ENCODE measurements around the gene FAM193A.
"Not testable (repeated sequence)": the region's sequence is repeated elsewhere in the genome, so short reads cannot be mapped to it uniquely, and the experiment has no call there.

FAM193A gene

GRCh38 chr4:2695346-2696060 lies 159.1 kb downstream of the FAM193A start:
- DNase-seq = no peak

GRCh38 chr4:2696423-2696822 lies 160.0 kb downstream of the FAM193A start:
- DNase-seq = no peak

DNA sequence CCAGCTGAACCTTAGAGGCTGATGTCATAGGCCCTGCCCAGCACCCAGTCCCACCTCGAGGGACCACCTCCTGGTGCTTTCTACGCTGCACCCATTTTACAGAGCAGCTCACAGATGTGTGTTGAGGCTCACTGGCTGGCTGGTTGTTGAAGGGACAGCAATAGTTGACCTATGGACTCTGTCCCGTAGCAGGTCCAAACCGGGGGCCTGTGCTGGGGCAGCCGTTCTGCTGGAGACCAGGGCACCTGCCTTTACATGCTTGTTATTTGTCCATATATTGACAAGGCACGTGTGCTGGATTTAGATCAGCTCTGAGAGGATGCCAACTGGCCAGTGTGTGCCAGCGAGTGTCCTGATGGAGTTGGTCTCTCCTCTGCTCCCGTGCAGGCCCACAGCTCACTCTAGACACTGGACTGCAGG lies 161.6 kb downstream of the FAM193A start:
- no peak for DNase-seq

- no peak for DNase-seq
These were observed 162.1 kb downstream of the FAM193A start for GRCh38 chr4:2698504-2698903.

GRCh38 chr4:2698951-2699505 lies 162.6 kb downstream of the FAM193A start:
- no peak for DNase-seq

- no peak for DNase-seq
These were observed 163.1 kb downstream of the FAM193A start for GRCh38 chr4:2699534-2699933.

DNA sequence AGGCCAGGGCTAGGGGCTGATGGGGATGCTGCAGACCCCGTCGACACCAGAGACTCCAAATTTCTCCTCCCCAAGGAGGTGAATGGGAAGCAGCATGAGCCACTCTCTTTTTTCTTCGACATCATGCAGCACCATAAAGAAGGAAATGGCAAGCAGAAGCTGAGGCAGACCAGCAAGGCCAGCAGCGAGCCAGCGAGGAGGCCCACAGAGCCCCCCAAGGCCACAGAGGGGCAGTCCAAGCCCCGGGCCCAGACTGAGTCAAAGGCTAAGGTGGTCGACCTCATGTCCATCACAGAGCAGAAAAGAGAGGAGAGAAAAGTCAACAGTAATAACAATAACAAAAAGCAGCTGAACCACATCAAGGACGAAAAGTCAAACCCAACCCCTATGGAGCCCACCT lies 163.6 kb downstream of the FAM193A start:
- no peak for DNase-seq

DNA sequence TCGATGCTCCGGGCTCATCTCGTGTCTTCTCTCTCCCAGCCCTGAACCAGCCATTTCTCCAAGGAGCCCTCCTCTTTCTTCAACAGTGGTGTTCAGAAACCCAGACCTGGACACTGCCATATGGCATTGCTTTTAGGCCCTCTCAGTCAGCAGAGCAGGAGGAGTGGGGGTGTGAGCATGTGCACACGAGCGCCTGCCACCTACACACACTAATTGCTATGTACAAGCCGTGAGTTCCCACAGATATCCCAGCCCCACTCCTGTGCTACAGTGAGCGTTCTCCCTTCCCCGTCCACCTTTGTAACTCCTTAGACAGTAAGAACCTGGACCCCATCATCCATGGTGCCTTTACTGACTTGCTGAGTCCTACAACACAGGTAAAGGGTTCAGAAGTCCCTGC lies 165.9 kb downstream of the FAM193A start:
- DNase-seq = no peak

GRCh38 chr4:2702770-2703169 lies 166.3 kb downstream of the FAM193A start:
- DNase-seq = no peak

- DNase-seq = no peak
These were observed 175.9 kb downstream of the FAM193A start for GRCh38 chr4:2712261-2712842.

DNA sequence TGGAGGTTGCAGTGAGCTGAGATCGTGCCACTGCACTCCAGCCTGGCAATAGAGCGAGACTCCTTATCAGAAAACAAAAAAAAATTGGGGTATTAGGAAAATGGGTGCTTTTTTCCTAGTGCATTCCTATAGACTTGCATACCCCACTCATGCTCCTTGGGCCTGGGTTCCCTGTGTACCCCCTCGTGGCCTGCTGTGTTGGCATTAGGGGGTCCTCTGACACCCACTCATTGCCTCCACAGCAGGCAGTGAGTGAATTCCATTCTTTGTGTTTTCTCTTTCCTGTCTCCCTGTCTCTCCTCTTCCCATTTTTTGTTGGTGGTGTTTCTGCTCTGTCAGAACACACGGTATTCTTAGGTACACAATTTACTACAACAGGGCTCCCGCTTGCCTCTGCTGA lies 176.9 kb downstream of the FAM193A start:
- DNase-seq = no peak

DNA sequence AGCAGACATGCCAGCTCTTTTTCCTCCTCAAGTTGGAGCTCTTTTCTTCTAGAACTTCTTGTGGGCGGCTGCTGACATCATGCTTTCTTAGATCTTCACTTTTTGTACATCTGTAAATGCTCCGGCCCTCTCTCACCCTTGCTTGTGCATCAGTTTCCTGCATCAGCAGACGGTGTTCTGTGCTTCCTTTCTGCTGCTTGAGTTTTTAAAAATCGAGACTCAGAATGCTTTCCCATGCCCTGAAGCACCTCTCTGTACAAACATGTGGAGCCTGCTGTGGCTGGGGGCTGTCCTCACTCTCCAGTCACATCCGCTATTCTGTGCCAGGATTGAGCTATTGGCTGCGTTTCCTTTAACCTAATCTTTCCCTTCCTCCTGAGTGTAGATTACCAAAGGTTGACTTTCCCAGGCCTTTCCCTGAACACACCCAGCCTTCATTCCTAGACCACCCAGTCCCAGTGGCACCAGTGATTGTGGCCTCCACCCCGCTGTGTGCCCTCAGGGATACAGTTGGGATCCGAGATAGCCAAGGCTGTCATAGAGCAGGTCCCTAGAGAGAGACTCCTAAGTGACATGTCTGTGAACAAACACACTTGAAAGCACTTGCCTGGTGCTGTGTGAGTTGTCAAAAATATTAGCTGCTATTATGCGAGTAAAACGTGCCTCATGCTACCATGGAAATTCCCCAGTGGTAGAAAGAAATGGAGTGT lies 177.8 kb downstream of the FAM193A start:
- no peak for DNase-seq

GRCh38 chr4:2714918-2715317 lies 178.5 kb downstream of the FAM193A start:
- DNase-seq = no peak

GRCh38 chr4:2715426-2715825 lies 179.0 kb downstream of the FAM193A start:
- no peak for DNase-seq

GRCh38 chr4:2716236-2716635 lies 179.8 kb downstream of the FAM193A start:
- DNase-seq = no peak

- DNase-seq = no peak
These were observed 185.1 kb downstream of the FAM193A start for GRCh38 chr4:2721586-2721985.

DNA sequence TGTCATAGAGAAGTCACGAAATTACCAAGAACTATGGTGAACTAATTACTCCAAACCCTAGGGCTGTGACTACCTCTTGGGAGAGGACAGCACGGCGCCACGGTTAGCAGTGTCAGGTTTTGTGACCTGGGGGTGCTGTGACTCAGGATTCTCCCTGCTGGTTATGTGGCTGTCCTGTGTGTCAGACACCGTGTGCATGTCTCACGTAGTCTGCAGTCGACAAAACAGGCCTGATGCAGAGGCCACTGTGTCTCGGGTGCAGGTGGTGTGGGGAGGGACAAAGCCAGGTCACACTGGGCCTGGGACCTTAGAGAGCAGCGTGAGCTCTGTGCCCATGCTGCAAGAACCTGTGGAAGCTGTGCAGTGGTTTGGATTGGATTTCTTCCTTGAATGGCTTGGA lies 185.6 kb downstream of the FAM193A start:
- DNase-seq = no peak

DNA sequence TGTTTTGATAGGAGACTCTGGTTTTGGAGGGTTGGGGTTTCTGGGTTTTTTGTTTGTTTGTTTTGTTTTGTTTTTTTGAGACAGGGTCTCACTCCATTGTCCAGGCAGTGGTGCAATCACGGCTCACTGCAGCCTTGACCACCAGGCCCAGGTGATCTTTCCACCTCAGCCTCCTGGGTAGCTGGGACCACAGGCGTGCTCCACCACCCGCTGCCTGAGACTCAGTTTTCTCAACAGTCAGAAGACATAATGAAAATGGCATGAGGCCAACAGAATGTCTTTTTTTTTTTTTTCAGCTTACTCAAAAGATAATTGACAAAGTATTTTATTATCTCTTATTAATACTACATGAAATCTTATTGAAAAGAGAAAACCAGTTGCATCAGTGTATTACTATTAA lies 187.3 kb downstream of the FAM193A start:
- no peak for DNase-seq

DNA sequence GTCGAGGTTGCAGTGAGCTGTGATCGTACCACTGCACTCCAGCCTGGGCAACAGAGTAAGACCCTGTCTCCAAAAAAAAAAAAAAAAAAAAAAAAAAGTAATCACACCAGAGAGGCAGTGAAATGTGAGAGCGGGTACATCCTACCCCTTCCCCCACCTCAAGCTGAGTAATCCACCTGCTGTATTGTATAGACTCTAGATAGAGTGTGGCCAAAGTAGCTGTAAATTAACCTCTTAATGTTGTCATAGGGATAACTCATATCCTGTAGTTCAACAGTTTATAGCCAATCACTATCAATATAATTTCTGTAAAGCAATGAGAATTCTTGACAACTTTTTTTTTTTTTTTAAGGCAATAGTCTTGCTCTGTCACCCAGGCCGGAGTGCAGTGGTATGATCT lies 188.9 kb downstream of the FAM193A start:
- DNase-seq = no peak

DNA sequence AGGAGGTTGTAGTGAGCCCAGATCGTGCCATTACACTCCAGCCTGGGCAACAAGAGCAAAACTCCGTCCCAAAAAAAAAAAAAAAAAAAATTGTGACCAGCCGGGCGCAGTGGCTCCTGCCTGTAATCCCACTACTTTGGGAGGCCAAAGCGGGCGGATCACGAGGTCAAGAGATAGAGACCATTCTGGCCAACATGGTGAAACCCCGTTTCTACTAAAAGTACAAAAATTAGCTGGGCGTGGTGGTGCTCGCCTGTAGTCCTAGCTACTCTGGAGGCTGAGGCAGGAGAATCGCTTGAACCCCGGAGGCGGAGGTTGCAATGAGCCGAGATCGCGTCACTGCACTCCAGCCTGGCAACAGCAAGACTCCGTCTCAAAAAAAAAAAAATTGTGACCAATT lies 190.4 kb downstream of the FAM193A start:
- not testable (repeated sequence) for DNase-seq

DNA sequence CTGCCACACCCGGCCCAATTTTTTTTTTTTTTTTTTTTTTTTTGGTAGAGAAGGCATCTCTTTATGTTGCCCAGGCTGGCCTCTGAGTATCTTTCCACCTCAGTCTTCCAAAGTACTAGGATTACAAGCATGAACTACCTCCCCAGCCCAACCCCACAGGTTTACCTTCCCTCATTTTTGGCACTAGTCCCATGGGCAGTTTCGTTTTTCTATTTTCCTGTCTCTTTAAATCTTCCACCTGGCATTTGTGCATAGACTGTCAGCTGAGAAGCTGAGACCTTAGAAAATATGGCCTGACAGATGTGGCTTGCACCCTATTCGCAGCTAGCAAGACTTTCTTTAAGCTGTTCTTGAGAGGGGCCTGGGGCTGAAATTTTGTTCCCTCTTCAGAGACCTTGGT lies 191.8 kb downstream of the FAM193A start:
- DNase-seq = no peak

DNA sequence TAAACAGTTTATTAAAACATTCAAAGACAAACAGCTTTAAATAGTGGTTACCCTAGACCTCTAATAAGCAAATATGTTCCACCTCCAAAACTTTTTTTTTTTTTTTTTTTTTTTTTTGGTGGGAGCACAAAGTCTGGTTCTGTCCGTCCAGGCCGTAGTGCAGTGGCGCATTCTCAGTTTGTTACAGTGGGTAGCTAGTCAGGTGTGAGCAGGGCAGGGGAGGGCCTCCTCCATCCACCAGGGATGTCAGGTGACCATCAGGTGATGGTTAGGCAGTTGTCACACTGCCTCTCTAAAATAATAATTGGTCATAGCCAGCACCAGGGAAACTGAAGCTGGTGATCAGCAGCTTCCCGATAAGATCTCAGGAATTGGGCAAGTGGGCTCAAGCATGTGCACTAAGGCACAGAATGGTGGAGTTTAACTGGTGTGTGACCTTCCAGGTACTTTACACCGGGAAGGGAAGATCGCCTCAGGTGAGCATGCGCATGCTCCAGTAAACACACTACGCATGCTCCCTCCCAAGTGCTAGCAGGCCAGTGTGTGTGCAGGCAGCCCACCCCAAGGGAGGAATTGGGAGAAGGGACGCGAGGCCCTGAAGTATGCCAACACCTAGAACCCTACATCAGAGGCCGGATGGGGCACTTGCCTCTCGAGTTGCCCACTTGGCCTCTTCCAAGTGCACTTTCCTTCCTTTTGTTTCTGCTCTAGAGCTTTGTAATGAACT lies 192.5 kb downstream of the FAM193A start:
- DNase-seq = no peak

DNA sequence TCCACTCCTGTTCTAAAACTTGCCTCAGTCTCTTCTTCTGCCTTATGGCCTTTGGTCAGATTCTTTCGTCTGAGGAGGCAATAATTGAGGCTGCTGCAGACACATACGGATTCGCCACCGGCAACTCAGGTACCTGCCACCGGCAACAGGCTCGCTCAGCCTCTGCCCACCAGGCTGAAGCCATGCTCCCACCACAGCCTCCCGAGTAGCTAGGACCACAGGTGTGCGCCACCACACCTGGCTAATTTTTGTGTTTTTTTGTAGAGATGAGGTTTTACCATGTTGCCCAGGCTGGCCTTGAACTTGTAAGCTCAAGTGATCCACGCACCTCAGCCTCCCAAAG lies 193.1 kb downstream of the FAM193A start:
- DNase-seq = no peak

All from SIG-M5 (cell line).